Neural cell (in vitro differentiated cells): ENCODE results near the gene SLC35E4. TPM values are rescaled to one million over a fixed set of nuclear protein-coding genes. Genes with fewer than 3 reads are reported as not detected.

ENCODE experiments used
- H2AFZ ChIP-seq: fragments of 200-600, 300-800 bp; sonication (generic), shearing (Covaris generic); 2 replicates; pipeline ENCODE4 v1.6.0; 2014; ENCODE audit warnings: low read depth, mild to moderate bottlenecking, antibody characterized with exemption, low read length, moderate library complexity
- H3F3A ChIP-seq: fragments of 200-600 bp; shearing (Covaris generic); 2 replicates; pipeline ENCODE4 v1.6.1; 2016; ENCODE audit warnings: mild to moderate bottlenecking, moderate library complexity, mixed read lengths, antibody characterized with exemption, low read length; ENCODE audit not compliant: insufficient read depth, poor library complexity, severe bottlenecking
- H3K27ac ChIP-seq: fragments of 200-600, 300-800 bp; sonication (generic), shearing (Covaris generic); 2 replicates; pipeline ENCODE4 v1.5.1; 2014; ENCODE audit warnings: mild to moderate bottlenecking, low read length, moderate library complexity
- H3K27me3 ChIP-seq: fragments of 300-800, 200-600 bp; sonication (generic), shearing (Covaris generic); 2 replicates; pipeline ENCODE4 v1.6.0; 2014; ENCODE audit warnings: mild to moderate bottlenecking, low read depth, low read length, moderate library complexity; ENCODE audit not compliant: insufficient read depth
- H3K36me3 ChIP-seq: fragments of 300-800, 200-600 bp; sonication (generic), shearing (Covaris generic); 2 replicates; pipeline ENCODE4 v1.5.1; 2014; ENCODE audit warnings: mild to moderate bottlenecking, antibody characterized with exemption, low read length, moderate library complexity; ENCODE audit not compliant: insufficient read depth
- H3K4me2 ChIP-seq: fragments of 300-800, 200-600 bp; sonication (generic), shearing (Covaris generic); 2 replicates; pipeline ENCODE4 v1.6.0; 2014; ENCODE audit warnings: mild to moderate bottlenecking, low read length
- H3K4me3 ChIP-seq: fragments of 300-800, 200-600 bp; sonication (generic), shearing (Covaris generic); 2 replicates; pipeline ENCODE4 v1.5.1; 2014; ENCODE audit warnings: mild to moderate bottlenecking, low read length, moderate library complexity
- H3K79me2 ChIP-seq: fragments of 200-600 bp; shearing (Covaris generic); replicated peaks from 2 replicates; pipeline ENCODE4 v1.6.0; 2014; ENCODE audit warnings: mild to moderate bottlenecking, low read length, moderate library complexity; ENCODE audit not compliant: insufficient read depth
- H3K9ac ChIP-seq: fragments of 300-800, 200-600 bp; sonication (generic), shearing (Covaris generic); 2 replicates; pipeline ENCODE4 v1.6.1; 2016; ENCODE audit warnings: mild to moderate bottlenecking, low read length, mixed read lengths
- H3K9me2 ChIP-seq: fragments of 200-600 bp; shearing (Covaris generic); 2 replicates; pipeline ENCODE4 v1.6.1; 2016; ENCODE audit warnings: mild to moderate bottlenecking, low read length, mixed read lengths; ENCODE audit not compliant: insufficient read depth
- H3K9me3 ChIP-seq: fragments of 200-600, 300-800 bp; sonication (generic), shearing (Covaris generic); 2 replicates; pipeline ENCODE4 v1.6.1; 2016; ENCODE audit warnings: mild to moderate bottlenecking, mixed run types, low read length, moderate library complexity, mixed read lengths
- H4K20me1 ChIP-seq: fragments of 200-600 bp; shearing (Covaris generic); 2 replicates; pipeline ENCODE4 v1.6.1; 2016; ENCODE audit warnings: mild to moderate bottlenecking, mixed run types; ENCODE audit not compliant: insufficient read depth
- EP300 ChIP-seq: fragments of 450-650 bp; conservative IDR thresholded peaks from 2 replicates; pipeline ENCODE4 v1.6.1; 2014; ENCODE audit warnings: antibody characterized with exemption, mild to moderate bottlenecking, moderate library complexity; ENCODE audit not compliant: poor library complexity, severe bottlenecking
- EZH2 ChIP-seq: fragments of 200-600, 300-800 bp; shearing (Covaris generic), sonication (generic); IDR thresholded peaks from 2 replicates; pipeline ENCODE4 v1.6.1; 2014; ENCODE audit warnings: antibody characterized with exemption, low read length, borderline replicate concordance, mild to moderate bottlenecking; ENCODE audit not compliant: insufficient read depth, poor library complexity, severe bottlenecking
- MXI1 ChIP-seq: fragments of 450-650 bp; conservative IDR thresholded peaks from 2 replicates; pipeline ENCODE4 v1.6.1; 2014; ENCODE audit warnings: antibody characterized with exemption, mild to moderate bottlenecking; ENCODE audit not compliant: poor library complexity, severe bottlenecking
- POLR2AphosphoS5 ChIP-seq: IDR thresholded peaks from 2 replicates; pipeline ENCODE4 v1.6.1; 2012
- RAD21 ChIP-seq: fragments of 450-650 bp; conservative IDR thresholded peaks from 2 replicates; pipeline ENCODE4 v1.6.1; 2014; ENCODE audit warnings: antibody characterized with exemption, mild to moderate bottlenecking, moderate library complexity
- SMC3 ChIP-seq: fragments of 450-650 bp; conservative IDR thresholded peaks from 2 replicates; pipeline ENCODE4 v1.6.1; 2014; ENCODE audit warnings: antibody characterized with exemption, mild to moderate bottlenecking, moderate library complexity; ENCODE audit not compliant: poor library complexity
- TAF1 ChIP-seq: IDR thresholded peaks from 2 replicates; pipeline ENCODE4 v1.6.1; 2012; ENCODE audit warnings: low read depth
- polyA plus RNA-seq: library from polyadenylated mRNA; depleted of rRNA; stranded (reverse); fragments of >200 nt; gene quantifications from 2 replicates; pipeline ENCODE4 v1.2.3, GENCODE V29; 2014
- TF ChIP-seq, protein P1 (sequence below): IDR thresholded peaks from 2 replicates; pipeline ENCODE4 v1.6.1; 2012; ENCODE audit warnings: borderline replicate concordance
- TF ChIP-seq, protein P2 (sequence below): fragments of 450-650 bp; IDR thresholded peaks from 2 replicates; pipeline ENCODE4 v1.5.1; 2014; ENCODE audit warnings: antibody characterized with exemption, mild to moderate bottlenecking, moderate library complexity; ENCODE audit not compliant: poor library complexity, severe bottlenecking

Gene SLC35E4
- polyA plus RNA-seq, 1 donor from 2014 or later = 5.5 TPM

DNA sequence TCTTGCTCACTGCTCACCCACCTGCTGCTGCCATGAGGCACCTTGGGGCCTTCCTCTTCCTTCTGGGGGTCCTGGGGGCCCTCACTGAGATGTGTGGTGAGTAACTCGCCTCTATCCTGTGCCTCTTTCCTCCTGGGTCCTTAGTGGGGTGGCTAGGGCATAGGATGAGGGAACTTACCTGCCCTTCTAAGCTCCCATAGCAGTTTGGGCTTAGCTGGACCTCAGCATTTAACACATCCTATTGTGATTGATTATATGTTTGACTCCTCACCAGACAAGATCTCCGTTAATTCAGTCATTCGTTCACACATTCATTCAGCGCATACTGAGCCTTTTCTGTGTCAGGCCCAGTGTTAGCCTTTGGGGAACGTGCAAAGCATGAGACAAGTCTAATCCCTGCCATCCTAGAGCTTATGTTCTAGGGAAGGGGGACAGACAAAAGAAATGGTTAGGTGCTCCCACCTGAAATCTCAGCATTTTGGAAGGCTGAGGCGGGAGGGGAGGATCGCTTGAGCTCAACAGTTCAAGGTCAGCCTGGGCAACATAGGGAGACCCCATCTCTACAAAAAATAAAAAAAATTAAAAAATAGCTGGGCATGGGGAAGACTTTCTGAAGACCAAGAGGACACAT, 28.2 kb upstream of the SLC35E4 start:
- Histone ChIP-seq H3K36me3 (no peaks in the 10 kb centered on the region), H3K79me2 (peaks cover 11% of the 10 kb centered on the region), H3K27ac (peak overlapping the region; percentile 80), H3K27me3 (no peaks in the 10 kb centered on the region), H4K20me1 (no peaks in the 10 kb centered on the region), H3K4me3 (peak overlapping the region; percentile 72), H3F3A (no peaks in the 10 kb centered on the region), H3K9ac (peak overlapping the region; percentile 85), H2AFZ (peak overlapping the region; percentile 97), H3K9me3 (no peaks in the 10 kb centered on the region), H3K4me2 (peak overlapping the region; percentile 64), H3K9me2 (no peaks in the 10 kb centered on the region)
- TF ChIP-seq TAF1 (no peak), EP300 (no peak), EZH2 (no peak), MXI1 (no peak), RAD21 (no peak), SMC3 (no peak), POLR2AphosphoS5 (no peak)
- TF ChIP-seq, protein P1, sequence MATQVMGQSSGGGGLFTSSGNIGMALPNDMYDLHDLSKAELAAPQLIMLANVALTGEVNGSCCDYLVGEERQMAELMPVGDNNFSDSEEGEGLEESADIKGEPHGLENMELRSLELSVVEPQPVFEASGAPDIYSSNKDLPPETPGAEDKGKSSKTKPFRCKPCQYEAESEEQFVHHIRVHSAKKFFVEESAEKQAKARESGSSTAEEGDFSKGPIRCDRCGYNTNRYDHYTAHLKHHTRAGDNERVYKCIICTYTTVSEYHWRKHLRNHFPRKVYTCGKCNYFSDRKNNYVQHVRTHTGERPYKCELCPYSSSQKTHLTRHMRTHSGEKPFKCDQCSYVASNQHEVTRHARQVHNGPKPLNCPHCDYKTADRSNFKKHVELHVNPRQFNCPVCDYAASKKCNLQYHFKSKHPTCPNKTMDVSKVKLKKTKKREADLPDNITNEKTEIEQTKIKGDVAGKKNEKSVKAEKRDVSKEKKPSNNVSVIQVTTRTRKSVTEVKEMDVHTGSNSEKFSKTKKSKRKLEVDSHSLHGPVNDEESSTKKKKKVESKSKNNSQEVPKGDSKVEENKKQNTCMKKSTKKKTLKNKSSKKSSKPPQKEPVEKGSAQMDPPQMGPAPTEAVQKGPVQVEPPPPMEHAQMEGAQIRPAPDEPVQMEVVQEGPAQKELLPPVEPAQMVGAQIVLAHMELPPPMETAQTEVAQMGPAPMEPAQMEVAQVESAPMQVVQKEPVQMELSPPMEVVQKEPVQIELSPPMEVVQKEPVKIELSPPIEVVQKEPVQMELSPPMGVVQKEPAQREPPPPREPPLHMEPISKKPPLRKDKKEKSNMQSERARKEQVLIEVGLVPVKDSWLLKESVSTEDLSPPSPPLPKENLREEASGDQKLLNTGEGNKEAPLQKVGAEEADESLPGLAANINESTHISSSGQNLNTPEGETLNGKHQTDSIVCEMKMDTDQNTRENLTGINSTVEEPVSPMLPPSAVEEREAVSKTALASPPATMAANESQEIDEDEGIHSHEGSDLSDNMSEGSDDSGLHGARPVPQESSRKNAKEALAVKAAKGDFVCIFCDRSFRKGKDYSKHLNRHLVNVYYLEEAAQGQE = no peak
- TF ChIP-seq, protein P2, sequence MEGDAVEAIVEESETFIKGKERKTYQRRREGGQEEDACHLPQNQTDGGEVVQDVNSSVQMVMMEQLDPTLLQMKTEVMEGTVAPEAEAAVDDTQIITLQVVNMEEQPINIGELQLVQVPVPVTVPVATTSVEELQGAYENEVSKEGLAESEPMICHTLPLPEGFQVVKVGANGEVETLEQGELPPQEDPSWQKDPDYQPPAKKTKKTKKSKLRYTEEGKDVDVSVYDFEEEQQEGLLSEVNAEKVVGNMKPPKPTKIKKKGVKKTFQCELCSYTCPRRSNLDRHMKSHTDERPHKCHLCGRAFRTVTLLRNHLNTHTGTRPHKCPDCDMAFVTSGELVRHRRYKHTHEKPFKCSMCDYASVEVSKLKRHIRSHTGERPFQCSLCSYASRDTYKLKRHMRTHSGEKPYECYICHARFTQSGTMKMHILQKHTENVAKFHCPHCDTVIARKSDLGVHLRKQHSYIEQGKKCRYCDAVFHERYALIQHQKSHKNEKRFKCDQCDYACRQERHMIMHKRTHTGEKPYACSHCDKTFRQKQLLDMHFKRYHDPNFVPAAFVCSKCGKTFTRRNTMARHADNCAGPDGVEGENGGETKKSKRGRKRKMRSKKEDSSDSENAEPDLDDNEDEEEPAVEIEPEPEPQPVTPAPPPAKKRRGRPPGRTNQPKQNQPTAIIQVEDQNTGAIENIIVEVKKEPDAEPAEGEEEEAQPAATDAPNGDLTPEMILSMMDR = no peak

DNA sequence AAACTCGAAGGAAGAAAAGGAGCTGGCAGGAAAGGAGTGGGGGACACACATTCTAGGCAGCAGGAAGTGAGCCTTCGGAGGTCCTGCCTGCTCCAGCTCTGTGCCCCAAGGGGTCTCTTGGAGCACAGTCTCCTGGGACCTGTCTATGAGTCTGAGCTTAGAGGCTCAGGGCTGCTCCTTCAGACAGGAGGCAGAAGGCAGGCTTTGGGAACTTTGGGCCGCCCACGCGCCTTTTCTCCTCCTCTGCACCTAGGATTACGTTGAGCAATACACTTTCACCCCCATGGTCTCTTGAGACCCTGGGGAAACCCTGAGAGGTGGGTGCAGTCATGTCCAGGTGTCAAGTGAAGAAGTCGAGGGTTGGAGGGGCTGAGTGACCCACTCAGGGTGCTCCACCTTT, 27.6 kb upstream of the SLC35E4 start:
- H3K9me2 ChIP-seq = no peaks in the 10 kb centered on the region
- no peaks in the 10 kb centered on the region for H3F3A ChIP-seq
- peak overlapping the region; percentile 72 for H3K4me3 ChIP-seq
- peaks cover 11% of the 10 kb centered on the region for H3K79me2 ChIP-seq
- no peaks in the 10 kb centered on the region for H3K27me3 ChIP-seq
- no peaks in the 10 kb centered on the region for H4K20me1 ChIP-seq
- no peaks in the 10 kb centered on the region for H3K36me3 ChIP-seq
- TF ChIP-seq SMC3 (no peak), TAF1 (no peak), MXI1 (no peak), EZH2 (no peak), RAD21 (no peak), EP300 (no peak), POLR2AphosphoS5 (no peak)
- TF ChIP-seq, protein P2 = no peak
- TF ChIP-seq, protein P1 = no peak
- H3K4me2 ChIP-seq = peak overlapping the region; percentile 64
- H2AFZ ChIP-seq = no peak overlapping the region
- H3K9ac ChIP-seq = peak overlapping the region; percentile 85
- H3K27ac ChIP-seq = peak overlapping the region; percentile 80
- H3K9me3 ChIP-seq = no peaks in the 10 kb centered on the region
